Left lobe of liver (tissue), 2 donors: Measurements from ENCODE around the gene ASTN1. TPM values are rescaled to one million over a fixed set of nuclear protein-coding genes. Genes with fewer than 3 reads are reported as not detected.

Experiments
- ATAC-seq: fragments of 200-7000 bp; cut with Tn5 transposase; one replicate; pipeline ENCODE4 v1.9.1; 2020; ENCODE audit warnings: mild to moderate bottlenecking, moderate library complexity
- DNase-seq: peaks from one replicate; pipeline ENCODE4 v3.0.0-alpha.2; 2020; ENCODE audit warnings: low spot score
- total RNA-seq: library from RNA; stranded (reverse); gene quantifications from one replicate; pipeline ENCODE4 v1.2.1, GENCODE V29; 2021
- donor health status: DM: no; HTN: no; CAD: no; lungs with moderate emphysema.
- donor health status: DM: no; HTN: yes; CAD: no.

Gene ASTN1
- total RNA-seq: 0.18 TPM

DNA sequence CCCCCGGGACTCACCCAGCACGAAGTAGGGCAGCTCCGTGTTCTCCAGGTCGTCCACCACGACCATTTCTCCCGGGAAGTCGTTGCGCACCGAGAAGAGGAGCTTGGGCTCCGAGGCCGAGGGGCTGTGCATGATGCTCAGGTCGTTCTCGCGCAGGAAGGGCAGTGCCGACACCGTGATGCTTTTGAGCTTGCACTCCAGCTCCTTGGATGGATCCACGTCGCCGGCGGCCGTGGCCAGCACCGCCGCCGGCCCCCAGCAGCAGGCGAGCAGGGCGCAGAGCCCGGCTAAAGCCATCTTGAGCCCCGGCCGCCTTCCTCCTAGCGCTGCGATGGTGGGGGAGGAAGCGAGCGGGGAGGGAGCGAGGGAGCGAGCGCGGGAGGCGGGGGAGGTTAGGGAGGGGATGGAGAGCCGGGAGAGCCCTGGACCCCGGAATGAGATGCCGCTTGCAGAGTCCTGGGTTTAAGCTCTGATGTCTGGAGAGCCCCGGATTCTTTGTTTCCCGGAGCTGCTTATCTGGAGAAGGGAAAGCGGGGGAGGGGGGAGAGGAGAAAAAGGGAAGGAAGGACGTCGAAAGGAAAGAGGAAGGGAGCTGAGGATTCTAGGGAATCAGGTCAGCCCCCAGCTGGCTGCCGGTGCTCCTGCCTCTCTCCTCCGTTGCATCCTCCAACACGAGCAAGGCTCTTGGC is at the start of gene ASTN1:
ASTN1 (minus strand) TSS at position 333 of the 689 bp plus-strand sequence; CDS start at position 297, 36 bp downstream.
- no peak for ATAC-seq
- no peak for DNase-seq

DNA sequence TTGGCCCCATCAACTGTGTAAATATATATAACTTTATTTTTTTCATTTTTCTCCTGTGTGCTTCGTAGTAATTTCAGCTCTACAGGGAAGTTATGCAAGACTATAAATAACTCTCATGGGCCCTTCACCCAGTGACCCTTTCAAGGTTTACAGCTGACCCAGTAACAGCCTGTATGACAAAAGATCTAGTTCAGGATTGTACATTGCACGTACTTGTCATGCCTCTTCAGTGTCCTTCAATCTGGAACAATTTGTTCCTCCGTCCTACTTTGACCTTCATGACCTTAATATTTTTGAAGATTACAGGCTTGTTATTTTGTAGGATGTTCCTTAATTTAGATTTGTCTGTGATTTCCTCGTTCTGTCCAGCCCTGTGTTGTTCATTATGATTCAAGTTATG is 46.7 kb upstream of the ASTN1 start:
- DNase-seq (no peak), ATAC-seq (peak; percentile 76)

- ATAC-seq: peak; percentile 82
Observed at GRCh38 chr1:177210071-177210470, 45.6 kb upstream of the ASTN1 start.

GRCh38 chr1:177209357-177209756 is 44.8 kb upstream of the ASTN1 start:
- peak; percentile 53 for ATAC-seq
- peak; percentile 49 for DNase-seq

More at GRCh38 chr1:177210071-177210470, 45.6 kb upstream of the ASTN1 start:
- no peak for DNase-seq

DNA sequence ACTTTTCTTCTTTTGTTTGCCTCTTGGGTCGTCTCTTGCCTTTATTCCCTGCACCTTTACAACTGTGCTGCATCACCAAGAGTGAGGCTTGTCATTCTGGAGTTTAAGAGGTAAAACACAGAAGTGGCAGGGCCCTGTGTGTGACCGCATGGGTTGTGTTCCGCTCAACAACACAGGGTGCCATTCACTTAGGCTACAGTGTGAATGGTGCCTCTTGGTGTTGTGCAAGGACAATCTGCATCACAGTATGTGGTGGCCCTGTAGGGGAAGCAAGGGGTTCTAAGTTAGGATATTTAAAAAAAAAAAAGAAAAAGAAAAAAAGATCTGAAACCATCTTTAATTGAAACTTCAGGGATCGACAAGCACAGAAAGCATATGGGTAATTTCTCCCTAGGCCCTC is 44.4 kb upstream of the ASTN1 start:
- ATAC-seq (no peak), DNase-seq (no peak)

DNA sequence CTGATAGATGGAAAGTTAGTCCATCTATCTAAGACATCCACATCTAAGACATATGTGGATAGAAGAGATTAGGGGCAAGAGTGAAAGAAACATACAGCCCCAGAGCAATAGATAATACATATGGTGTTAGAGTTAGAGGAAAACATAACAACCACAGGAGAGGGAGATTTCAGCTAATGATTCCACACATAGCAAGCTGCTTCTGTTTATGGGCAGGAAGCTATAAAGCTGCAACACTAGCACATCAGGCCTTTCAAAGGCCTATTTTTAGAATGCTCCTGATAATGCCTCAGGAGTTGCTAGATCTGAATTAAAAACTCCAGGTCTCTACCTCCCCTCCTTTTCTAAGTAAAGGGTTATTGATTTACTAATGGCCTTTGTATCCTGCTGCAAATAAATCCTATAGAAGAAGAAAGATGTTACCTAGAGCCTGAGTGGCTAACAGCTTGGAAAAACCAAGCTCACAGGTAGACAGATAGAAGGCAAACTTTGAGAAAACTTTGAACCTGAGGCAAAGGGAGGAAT is 42.4 kb upstream of the ASTN1 start:
- no peak for DNase-seq
- no peak for ATAC-seq

DNA sequence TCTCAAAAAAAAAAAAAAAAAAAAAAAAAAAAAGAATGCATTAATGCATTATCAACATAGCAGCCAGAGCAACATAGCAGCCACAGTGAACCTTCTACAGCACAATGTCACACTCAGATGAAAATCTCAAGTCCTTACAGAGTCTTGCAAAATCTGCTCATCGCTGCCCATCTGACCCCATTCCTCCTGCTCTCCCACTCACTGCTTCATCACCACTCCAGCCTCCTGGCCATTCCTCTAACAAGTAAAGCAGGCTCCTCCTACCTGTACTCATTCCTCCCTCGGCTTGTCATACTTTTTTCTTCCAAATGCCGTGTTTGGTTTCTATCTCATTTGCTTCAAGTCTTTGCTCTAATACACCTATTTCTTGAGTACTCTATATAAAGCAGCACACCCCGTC is 35.8 kb upstream of the ASTN1 start:
- DNase-seq: no peak

GRCh38 chr1:177198243-177198642 is 33.7 kb upstream of the ASTN1 start:
- DNase-seq: no peak

More for the DNA sequence above, 35.8 kb upstream of the ASTN1 start:
- ATAC-seq: no peak

GRCh38 chr1:177190308-177190970 is 25.9 kb upstream of the ASTN1 start:
- no peak for ATAC-seq
- DNase-seq: no peak

More at GRCh38 chr1:177198243-177198642, 33.7 kb upstream of the ASTN1 start:
- ATAC-seq: no peak

GRCh38 chr1:177186639-177187038 is 22.1 kb upstream of the ASTN1 start:
- DNase-seq (no peak), ATAC-seq (peak; percentile 16)

DNA sequence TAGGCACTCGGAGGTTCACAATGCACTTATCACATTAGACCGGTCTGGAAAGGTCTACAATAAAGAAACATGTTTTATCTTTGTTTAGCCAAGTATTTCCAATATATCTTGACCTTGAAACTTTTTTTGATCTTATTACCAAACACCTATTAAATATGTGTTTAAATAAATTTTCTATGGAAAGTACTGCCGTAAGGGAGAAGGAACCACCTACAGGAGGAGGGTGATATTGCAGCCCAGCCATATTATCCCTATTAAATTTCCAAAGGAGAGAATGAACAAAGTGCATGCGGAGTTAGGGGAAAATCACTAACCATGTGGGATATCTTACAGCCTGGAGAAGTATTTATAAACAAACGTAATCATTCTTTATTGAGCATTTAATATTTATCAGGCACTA is 20.7 kb upstream of the ASTN1 start:
- no peak for DNase-seq

GRCh38 chr1:177183836-177184235 is 19.3 kb upstream of the ASTN1 start:
- DNase-seq (no peak), ATAC-seq (no peak)

More for the DNA sequence above, 20.7 kb upstream of the ASTN1 start:
- ATAC-seq: no peak

DNA sequence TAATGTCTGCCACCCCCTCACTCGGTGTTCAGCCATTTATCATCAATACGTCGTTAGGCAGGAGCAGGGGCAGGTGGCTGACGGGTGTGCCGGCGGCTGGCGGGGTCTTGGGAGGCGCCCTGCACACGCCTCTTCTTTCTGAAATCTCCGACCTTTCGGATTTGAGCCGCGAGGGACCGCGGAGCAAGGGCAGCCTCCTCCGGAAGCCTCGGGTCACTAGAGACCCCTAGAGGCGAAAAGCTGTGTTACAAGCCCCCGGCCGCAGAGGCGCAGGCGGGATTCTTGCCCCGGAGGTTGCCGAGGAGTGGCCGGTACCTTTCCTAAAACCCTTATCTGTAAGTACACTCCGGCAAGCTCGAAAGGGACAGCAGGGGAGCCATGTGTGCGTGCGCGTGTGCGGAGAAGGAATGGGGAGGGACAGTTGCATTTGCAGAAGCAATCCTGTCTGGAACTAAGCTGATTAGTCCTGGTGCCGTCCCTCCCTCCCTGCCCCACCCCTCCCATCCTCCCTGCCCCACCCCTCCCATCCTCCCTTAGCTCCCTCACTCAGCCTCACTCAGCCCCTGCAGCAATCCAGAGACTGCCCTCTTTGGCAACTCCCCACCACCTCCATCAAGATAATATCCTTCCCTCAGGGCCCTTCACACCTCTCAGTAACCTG is 17.2 kb upstream of the ASTN1 start:
- peak; percentile 56 for DNase-seq
- ATAC-seq: peak; percentile 98

DNA sequence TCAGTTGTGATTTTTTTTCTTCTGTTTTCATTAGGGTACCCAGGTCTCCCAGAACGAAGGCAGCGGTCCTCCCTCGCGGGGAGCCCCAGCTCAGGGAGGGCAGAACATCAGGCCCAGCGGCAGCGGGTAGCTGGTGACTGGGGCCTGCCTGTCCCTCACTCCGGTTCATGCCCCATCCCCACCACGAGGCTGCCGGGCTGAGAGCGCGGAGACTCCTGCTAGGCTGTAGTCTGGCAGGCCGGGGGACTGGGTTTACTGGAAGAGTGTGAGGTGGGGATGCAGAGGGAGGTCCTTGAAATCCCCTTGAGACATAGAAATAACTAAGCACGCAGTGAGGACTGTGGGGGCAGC is 16.7 kb upstream of the ASTN1 start:
- ATAC-seq (peak; percentile 32), DNase-seq (no peak)

DNA sequence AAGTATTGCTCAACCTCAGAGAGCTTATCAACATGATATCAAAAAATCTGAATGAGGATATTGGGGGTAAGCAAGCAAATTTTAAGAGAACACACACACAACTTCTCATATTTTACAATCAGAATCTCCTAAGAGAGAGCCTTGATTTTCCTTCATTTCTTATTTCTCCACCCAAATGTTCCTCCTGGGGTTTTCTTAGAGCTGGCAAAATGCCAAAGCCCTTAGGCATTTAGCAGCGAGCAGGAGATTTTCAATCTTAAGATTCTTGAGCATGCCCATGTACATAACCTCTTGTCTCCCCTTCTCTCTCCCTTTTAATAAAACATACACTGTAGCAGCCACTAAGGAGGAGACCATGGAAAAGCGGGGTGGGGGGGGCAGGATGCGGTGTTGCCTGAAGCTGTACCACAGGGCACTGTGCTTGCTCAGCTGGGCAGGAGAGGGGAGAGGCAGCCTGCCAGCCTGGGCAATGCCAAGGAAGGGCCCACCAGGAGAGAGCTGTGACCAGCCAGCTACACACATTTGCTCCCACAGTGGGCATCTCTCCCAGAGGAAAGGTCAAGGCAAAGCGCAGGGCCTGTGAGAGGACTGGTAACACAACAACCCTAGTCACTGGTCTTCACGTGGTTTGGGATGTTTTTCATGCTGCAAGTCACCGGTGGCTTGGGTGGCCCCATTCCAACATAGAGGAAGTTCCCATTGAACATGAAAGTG is 10.6 kb upstream of the ASTN1 start:
- DNase-seq (no peak), ATAC-seq (no peak)

DNA sequence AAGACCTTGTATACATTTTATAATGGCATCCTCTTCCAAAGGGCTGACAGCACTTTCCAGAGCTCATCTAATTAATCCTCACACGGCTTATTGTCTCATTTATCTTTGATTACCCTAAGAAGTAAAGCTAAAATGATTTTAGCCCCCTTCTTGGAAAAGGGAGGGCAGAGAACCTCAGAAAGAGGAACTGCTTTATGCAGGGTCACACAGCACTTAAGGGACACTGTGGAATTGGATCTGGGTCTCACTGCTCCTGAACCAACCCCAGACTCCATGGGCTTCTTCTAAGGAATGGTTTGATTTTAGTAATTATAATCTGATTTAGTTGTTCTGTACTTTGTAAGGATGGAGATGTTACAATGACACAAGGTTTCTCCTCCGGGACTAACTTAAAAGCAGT is 9.5 kb upstream of the ASTN1 start:
- DNase-seq: no peak

DNA sequence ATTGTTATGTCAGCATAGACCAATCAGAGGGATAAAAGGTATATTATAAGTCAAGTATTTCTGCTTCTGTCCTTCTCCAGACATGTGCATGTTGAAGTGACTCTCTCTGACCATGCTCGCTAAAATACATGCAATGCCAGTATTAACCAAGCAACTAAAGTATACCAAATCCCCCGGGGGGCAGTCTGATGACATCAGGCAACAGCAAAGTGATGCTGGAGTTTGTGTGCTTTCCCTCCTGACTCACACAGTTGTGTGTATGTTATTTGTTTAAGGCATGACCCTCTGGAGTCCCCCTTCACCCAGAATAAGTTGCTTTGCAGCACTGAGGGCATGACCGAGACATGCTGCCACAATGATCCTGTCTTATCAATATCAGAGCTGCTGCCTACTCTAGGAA is 8.4 kb upstream of the ASTN1 start:
- ATAC-seq (no peak), DNase-seq (no peak)

More for the DNA sequence above, 9.5 kb upstream of the ASTN1 start:
- ATAC-seq: no peak

- no peak for ATAC-seq
- DNase-seq: no peak
Observed at GRCh38 chr1:177172272-177172671, 7.8 kb upstream of the ASTN1 start.

- peak; percentile 46 for ATAC-seq
Observed at GRCh38 chr1:177171536-177172123, 7.1 kb upstream of the ASTN1 start.

DNA sequence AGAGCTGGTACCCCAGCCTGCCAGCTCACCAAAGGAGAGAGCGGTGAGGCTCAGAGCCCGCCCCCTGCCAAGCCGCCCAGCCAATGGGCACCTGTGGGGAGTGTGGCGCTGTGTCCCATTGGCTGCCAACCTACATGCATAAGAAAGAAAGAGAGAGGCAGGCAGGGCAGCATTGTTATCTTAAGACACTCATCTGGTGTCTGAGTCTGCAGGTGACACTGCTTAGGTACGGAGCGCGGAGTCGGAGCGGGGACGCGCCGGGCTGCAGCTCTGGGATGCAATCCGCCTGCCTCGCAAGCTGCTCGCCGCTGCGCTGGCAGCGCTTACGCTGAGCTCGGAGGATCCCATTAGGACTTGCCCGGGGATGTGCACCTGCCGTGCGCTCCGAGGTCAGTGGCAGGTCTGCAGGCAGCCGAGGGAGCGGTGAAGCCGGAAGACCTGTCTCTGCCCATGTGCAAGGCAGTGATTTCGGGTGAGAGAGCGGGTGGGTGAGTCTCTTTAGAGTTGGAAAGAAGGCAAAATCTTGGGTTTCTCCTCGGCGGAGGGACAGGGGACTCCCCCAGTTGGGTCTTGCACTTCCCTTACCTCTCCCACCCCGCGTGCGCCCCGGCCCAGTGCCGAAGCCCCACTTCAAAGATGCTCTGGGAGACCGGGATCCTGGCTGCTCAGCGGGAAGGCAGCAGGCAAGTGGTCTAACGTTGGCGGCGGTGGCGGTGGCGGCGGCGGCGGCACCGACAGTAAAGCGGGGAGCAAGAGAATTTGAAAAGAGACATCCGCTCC is 6.4 kb upstream of the ASTN1 start, which contains the start of gene BRINP2:
BRINP2 (plus strand) TSS at position 203 of the 780 bp plus-strand sequence. CDS start 58,919 bp downstream, outside the sequence.
- DNase-seq (no peak), ATAC-seq (peak; percentile 55)

More at GRCh38 chr1:177171536-177172123, 7.1 kb upstream of the ASTN1 start:
- DNase-seq: no peak
